Measurements from ENCODE around the gene LUC7L. TPM values are rescaled to one million over a fixed set of nuclear protein-coding genes. Genes with fewer than 3 reads are reported as not detected.

LUC7L gene
- total RNA-seq, 1 experiment from 2014 or later, result 74.1 TPM

- Mint-ChIP-seq H3K27me3 (ENCODE audit: insufficient read depth, unreplicated experiment) (no peaks in the 10 kb centered on the region), H3K9me3 (ENCODE audit: unreplicated experiment) (no peaks in the 10 kb centered on the region), H3K4me3 (ENCODE audit: unreplicated experiment) (no peak overlapping the region), H3K27ac (ENCODE audit: low read depth, unreplicated experiment) (no peak overlapping the region), H3K4me1 (ENCODE audit: insufficient read depth, unreplicated experiment) (peaks cover 18% of the 10 kb centered on the region), H3K36me3 (ENCODE audit: insufficient read depth, unreplicated experiment) (peaks cover 28% of the 10 kb centered on the region)
- CTCF ChIA-PET, result no interaction called here
- no peak for TF ChIP-seq CTCF (IDR thresholded peaks at IDR 0.05; ENCODE audit: unreplicated experiment)
- no peak for DNase-seq (ENCODE audit: unreplicated experiment)
- BruUV-seq (replicated peaks), result no TSS peak
- POLR2A ChIA-PET, result no interaction called here
- intact Hi-C loops (cut with micrococcal nuclease), result no loop called here
Observed at GRCh38 chr16:266258-267164, 37.3 kb upstream of the LUC7L start.

- TF ChIP-seq CTCF (IDR thresholded peaks at IDR 0.05; ENCODE audit: unreplicated experiment), result no peak
- no peak overlapping the region for H3K27ac Mint-ChIP-seq (ENCODE audit: low read depth, unreplicated experiment)
- H3K36me3 Mint-ChIP-seq (ENCODE audit: insufficient read depth, unreplicated experiment), result peaks cover 32% of the 10 kb centered on the region
- peak; percentile 59 for DNase-seq (ENCODE audit: unreplicated experiment)
- ChIA-PET POLR2A (no interaction called here), CTCF (no interaction called here)
- TSS peak; percentile 49 for BruUV-seq (replicated peaks)
- H3K4me3 Mint-ChIP-seq (ENCODE audit: unreplicated experiment), result no peak overlapping the region
- no peaks in the 10 kb centered on the region for H3K27me3 Mint-ChIP-seq (ENCODE audit: insufficient read depth, unreplicated experiment)
- H3K9me3 Mint-ChIP-seq (ENCODE audit: unreplicated experiment), result no peaks in the 10 kb centered on the region
- peaks cover 18% of the 10 kb centered on the region for H3K4me1 Mint-ChIP-seq (ENCODE audit: insufficient read depth, unreplicated experiment)
- intact Hi-C loops (cut with micrococcal nuclease), result no loop called here
Observed at GRCh38 chr16:265711-266110, 36.5 kb upstream of the LUC7L start.

- no peak for TF ChIP-seq CTCF (IDR thresholded peaks at IDR 0.05; ENCODE audit: unreplicated experiment)
- no peak for DNase-seq (ENCODE audit: unreplicated experiment)
- H3K27ac Mint-ChIP-seq (ENCODE audit: low read depth, unreplicated experiment), result no peak overlapping the region
- peaks cover 38% of the 10 kb centered on the region for H3K36me3 Mint-ChIP-seq (ENCODE audit: insufficient read depth, unreplicated experiment)
- ChIA-PET POLR2A (interaction anchor here (1.5 kb wide), 1 partner anchor 30 kb away, joined by 6 read pairs; the partner anchor contains the start of gene FAM234A), CTCF (no interaction called here)
- BruUV-seq (replicated peaks), result no TSS peak
- H3K4me1 Mint-ChIP-seq (ENCODE audit: insufficient read depth, unreplicated experiment), result peaks cover 18% of the 10 kb centered on the region
- H3K4me3 Mint-ChIP-seq (ENCODE audit: unreplicated experiment), result no peak overlapping the region
- intact Hi-C loops (cut with micrococcal nuclease), result no loop called here
- H3K9me3 Mint-ChIP-seq (ENCODE audit: unreplicated experiment), result no peaks in the 10 kb centered on the region
- H3K27me3 Mint-ChIP-seq (ENCODE audit: insufficient read depth, unreplicated experiment), result no peaks in the 10 kb centered on the region
Observed at GRCh38 chr16:265002-265529, 35.8 kb upstream of the LUC7L start.

GRCh38 chr16:264440-264951, 35.2 kb upstream of the LUC7L start:
- ChIA-PET CTCF (no interaction called here), POLR2A (interaction anchor here (1.5 kb wide), 1 partner anchor 29 kb away, joined by 6 read pairs; the partner anchor contains the start of gene FAM234A)
- peaks cover 43% of the 10 kb centered on the region for H3K36me3 Mint-ChIP-seq (ENCODE audit: insufficient read depth, unreplicated experiment)
- H3K27me3 Mint-ChIP-seq (ENCODE audit: insufficient read depth, unreplicated experiment), result no peaks in the 10 kb centered on the region
- no peak overlapping the region for H3K27ac Mint-ChIP-seq (ENCODE audit: low read depth, unreplicated experiment)
- H3K9me3 Mint-ChIP-seq (ENCODE audit: unreplicated experiment), result no peaks in the 10 kb centered on the region
- intact Hi-C loops (cut with micrococcal nuclease), result no loop called here
- TF ChIP-seq CTCF (IDR thresholded peaks at IDR 0.05; ENCODE audit: unreplicated experiment), result no peak
- BruUV-seq (replicated peaks), result no TSS peak
- no peak for DNase-seq (ENCODE audit: unreplicated experiment)
- peaks cover 18% of the 10 kb centered on the region for H3K4me1 Mint-ChIP-seq (ENCODE audit: insufficient read depth, unreplicated experiment)
- H3K4me3 Mint-ChIP-seq (ENCODE audit: unreplicated experiment), result no peak overlapping the region
